ENCODE data around the gene NEMF.

DNA sequence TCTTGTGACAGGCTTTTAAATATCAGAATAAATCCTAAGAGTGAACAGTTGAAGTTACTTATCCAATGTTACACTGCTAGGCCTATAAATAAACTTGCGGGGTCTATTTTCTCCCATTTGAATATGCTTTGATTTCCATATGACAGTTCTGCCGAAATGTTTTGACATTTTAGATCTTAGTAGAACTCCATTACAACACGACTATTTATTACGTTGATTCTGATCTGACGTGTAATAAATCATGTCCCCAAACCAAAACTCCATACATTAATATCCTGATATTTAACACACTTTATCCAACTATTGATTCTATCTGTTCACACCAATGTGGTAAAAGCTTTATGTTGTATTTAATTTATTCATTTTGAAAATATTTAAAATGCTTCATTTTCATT lies 16.1 kb upstream of the NEMF start:
- TF ChIP-seq POLR2AphosphoS5 (IDR thresholded peaks at IDR 0.05; ENCODE audit: low read depth, low read length) (no peak), TAF1 (IDR thresholded peaks at IDR 0.05; ENCODE audit: borderline replicate concordance, insufficient read depth, low read length) (no peak)
- TF ChIP-seq, protein P1, sequence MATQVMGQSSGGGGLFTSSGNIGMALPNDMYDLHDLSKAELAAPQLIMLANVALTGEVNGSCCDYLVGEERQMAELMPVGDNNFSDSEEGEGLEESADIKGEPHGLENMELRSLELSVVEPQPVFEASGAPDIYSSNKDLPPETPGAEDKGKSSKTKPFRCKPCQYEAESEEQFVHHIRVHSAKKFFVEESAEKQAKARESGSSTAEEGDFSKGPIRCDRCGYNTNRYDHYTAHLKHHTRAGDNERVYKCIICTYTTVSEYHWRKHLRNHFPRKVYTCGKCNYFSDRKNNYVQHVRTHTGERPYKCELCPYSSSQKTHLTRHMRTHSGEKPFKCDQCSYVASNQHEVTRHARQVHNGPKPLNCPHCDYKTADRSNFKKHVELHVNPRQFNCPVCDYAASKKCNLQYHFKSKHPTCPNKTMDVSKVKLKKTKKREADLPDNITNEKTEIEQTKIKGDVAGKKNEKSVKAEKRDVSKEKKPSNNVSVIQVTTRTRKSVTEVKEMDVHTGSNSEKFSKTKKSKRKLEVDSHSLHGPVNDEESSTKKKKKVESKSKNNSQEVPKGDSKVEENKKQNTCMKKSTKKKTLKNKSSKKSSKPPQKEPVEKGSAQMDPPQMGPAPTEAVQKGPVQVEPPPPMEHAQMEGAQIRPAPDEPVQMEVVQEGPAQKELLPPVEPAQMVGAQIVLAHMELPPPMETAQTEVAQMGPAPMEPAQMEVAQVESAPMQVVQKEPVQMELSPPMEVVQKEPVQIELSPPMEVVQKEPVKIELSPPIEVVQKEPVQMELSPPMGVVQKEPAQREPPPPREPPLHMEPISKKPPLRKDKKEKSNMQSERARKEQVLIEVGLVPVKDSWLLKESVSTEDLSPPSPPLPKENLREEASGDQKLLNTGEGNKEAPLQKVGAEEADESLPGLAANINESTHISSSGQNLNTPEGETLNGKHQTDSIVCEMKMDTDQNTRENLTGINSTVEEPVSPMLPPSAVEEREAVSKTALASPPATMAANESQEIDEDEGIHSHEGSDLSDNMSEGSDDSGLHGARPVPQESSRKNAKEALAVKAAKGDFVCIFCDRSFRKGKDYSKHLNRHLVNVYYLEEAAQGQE (IDR thresholded peaks at IDR 0.05; ENCODE audit: insufficient read depth in 1 of 2, low read depth in 2 of 2, low read length in 2 of 2), result no peak

All from PFSK-1 (cell line).